T-helper 1 cell treated with Interleukin-12 subunit alpha and Interleukin-12 subunit beta and Interleukin-4 antibody, amounts not matched to agents 30 μg/mL and 1 μg/mL, for 36 hours (primary cell): ENCODE measurements around the gene CCDC188.
A peak's percentile ranks its signal among the peaks of the same experiment; 100 is the strongest.

ENCODE experiments used
- H3K27ac Mint-ChIP-seq: one replicate; pipeline ENCODE4 v1.8.0; 2021; ENCODE audit warnings: mild to moderate bottlenecking, mixed read lengths
- H3K27me3 Mint-ChIP-seq: one replicate; pipeline ENCODE4 v1.8.0; 2021; ENCODE audit warnings: low read depth, mixed read lengths
- H3K36me3 Mint-ChIP-seq: one replicate; pipeline ENCODE4 v1.8.0; 2021; ENCODE audit warnings: low read depth, mixed read lengths
- H3K4me1 Mint-ChIP-seq: one replicate; pipeline ENCODE4 v1.8.0; 2021; ENCODE audit warnings: low read depth, mixed read lengths
- H3K4me3 Mint-ChIP-seq: one replicate; pipeline ENCODE4 v1.8.0; 2021; ENCODE audit warnings: mild to moderate bottlenecking, moderate library complexity, mixed read lengths
- H3K9me3 Mint-ChIP-seq: one replicate; pipeline ENCODE4 v1.8.0; 2021; ENCODE audit warnings: mixed read lengths

The CCDC188 gene

GRCh38 chr22:20139391-20140106 lies 11.3 kb downstream of the CCDC188 start:
- Mint-ChIP-seq H3K27me3 (no peaks in the 10 kb centered on the region), H3K4me3 (no peak overlapping the region), H3K4me1 (no peaks in the 10 kb centered on the region), H3K9me3 (no peaks in the 10 kb centered on the region), H3K27ac (no peak overlapping the region), H3K36me3 (no peaks in the 10 kb centered on the region)

DNA sequence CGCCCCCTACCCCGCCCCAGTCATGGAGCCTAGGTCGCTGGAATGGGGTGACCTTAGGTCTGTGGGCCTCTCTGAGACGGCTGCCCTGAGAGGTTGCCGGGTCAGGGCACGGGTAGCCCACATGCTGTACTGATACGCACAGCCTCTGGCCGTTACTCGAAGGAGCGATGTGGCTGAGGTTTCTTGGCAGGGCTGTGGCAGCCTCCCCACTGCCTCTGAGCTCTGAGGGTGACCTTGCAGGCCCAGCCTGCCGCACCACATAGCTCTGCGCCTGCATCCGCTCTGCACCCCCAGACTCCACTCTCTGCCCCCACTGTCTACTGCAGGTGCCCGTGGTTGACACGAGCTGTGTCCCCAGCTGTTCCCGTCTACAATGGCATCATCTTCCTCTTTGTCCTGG lies 12.0 kb downstream of the CCDC188 start:
- Mint-ChIP-seq H3K4me3 (no peak overlapping the region), H3K27ac (no peak overlapping the region), H3K9me3 (no peaks in the 10 kb centered on the region), H3K36me3 (no peaks in the 10 kb centered on the region), H3K4me1 (no peaks in the 10 kb centered on the region), H3K27me3 (no peaks in the 10 kb centered on the region)

- H3K4me1 Mint-ChIP-seq = peaks cover 3% of the 10 kb centered on the region
- H3K9me3 Mint-ChIP-seq = no peaks in the 10 kb centered on the region
- H3K27me3 Mint-ChIP-seq = no peaks in the 10 kb centered on the region
- H3K4me3 Mint-ChIP-seq = no peak overlapping the region
- no peak overlapping the region for H3K27ac Mint-ChIP-seq
- no peaks in the 10 kb centered on the region for H3K36me3 Mint-ChIP-seq
These were observed 12.5 kb downstream of the CCDC188 start for GRCh38 chr22:20138417-20138738.

- H3K9me3 Mint-ChIP-seq = no peaks in the 10 kb centered on the region
- H3K36me3 Mint-ChIP-seq = no peaks in the 10 kb centered on the region
- no peak overlapping the region for H3K27ac Mint-ChIP-seq
- no peak overlapping the region for H3K4me3 Mint-ChIP-seq
- H3K4me1 Mint-ChIP-seq = peaks cover 6% of the 10 kb centered on the region
- H3K27me3 Mint-ChIP-seq = no peaks in the 10 kb centered on the region
These were observed 13.0 kb downstream of the CCDC188 start for GRCh38 chr22:20137671-20138416.

DNA sequence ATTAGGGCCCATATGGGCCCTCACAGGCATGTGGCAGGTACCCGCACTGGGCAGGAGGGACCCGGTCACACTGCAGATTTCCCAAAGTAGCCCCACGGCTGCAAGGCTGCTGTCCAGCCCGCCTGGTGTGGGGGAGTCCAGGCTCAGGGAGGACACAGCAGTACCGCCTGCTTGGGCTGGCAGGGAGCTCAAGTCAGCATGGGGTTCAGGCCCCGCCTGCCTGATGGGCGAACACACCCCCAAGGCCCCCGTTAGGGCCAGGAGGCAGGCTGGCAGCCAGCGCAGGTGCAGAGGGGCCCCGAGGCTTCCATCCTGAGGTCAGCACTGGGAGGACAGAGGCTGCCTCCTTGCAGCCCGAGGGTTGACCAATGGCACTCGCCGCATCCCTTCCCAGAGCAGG lies 13.7 kb downstream of the CCDC188 start:
- no peaks in the 10 kb centered on the region for H3K27me3 Mint-ChIP-seq
- no peak overlapping the region for H3K27ac Mint-ChIP-seq
- no peak overlapping the region for H3K4me3 Mint-ChIP-seq
- no peaks in the 10 kb centered on the region for H3K36me3 Mint-ChIP-seq
- H3K9me3 Mint-ChIP-seq = no peaks in the 10 kb centered on the region
- peaks cover 7% of the 10 kb centered on the region for H3K4me1 Mint-ChIP-seq

- no peak overlapping the region for H3K27ac Mint-ChIP-seq
- peaks cover 7% of the 10 kb centered on the region for H3K4me1 Mint-ChIP-seq
- no peaks in the 10 kb centered on the region for H3K36me3 Mint-ChIP-seq
- no peak overlapping the region for H3K4me3 Mint-ChIP-seq
- H3K27me3 Mint-ChIP-seq = no peaks in the 10 kb centered on the region
- H3K9me3 Mint-ChIP-seq = no peaks in the 10 kb centered on the region
These were observed 14.3 kb downstream of the CCDC188 start for GRCh38 chr22:20136603-20136873.

- Mint-ChIP-seq H3K4me1 (peaks cover 7% of the 10 kb centered on the region), H3K36me3 (no peaks in the 10 kb centered on the region), H3K27ac (no peak overlapping the region)
These were observed 14.9 kb downstream of the CCDC188 start for GRCh38 chr22:20135806-20136602.

DNA sequence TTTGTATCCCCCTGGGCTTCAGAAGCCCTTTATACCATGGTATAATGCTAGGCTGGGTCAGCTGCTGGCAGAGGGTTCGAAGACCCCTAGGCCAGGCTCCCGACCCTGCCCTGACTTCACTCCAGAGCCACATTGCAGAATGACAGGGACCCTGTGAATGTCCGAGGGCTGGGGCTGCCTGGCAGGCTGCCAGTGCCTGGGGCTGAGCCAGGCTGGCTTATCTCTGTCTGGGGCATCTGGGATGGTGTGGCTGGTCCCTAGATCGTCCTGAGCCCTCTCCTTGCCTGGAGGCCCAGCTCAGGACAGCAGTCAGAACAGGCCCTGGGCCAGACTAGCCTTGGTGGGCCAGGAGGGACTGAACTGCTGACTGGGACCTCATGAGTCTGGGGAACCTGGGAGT lies 15.6 kb downstream of the CCDC188 start:
- Mint-ChIP-seq H3K4me1 (peaks cover 7% of the 10 kb centered on the region), H3K4me3 (no peak overlapping the region), H3K36me3 (no peaks in the 10 kb centered on the region), H3K9me3 (no peaks in the 10 kb centered on the region), H3K27ac (no peak overlapping the region), H3K27me3 (no peaks in the 10 kb centered on the region)

More at GRCh38 chr22:20135806-20136602, 14.9 kb downstream of the CCDC188 start:
- no peak overlapping the region for H3K4me3 Mint-ChIP-seq
- H3K9me3 Mint-ChIP-seq = no peaks in the 10 kb centered on the region
- no peaks in the 10 kb centered on the region for H3K27me3 Mint-ChIP-seq

DNA sequence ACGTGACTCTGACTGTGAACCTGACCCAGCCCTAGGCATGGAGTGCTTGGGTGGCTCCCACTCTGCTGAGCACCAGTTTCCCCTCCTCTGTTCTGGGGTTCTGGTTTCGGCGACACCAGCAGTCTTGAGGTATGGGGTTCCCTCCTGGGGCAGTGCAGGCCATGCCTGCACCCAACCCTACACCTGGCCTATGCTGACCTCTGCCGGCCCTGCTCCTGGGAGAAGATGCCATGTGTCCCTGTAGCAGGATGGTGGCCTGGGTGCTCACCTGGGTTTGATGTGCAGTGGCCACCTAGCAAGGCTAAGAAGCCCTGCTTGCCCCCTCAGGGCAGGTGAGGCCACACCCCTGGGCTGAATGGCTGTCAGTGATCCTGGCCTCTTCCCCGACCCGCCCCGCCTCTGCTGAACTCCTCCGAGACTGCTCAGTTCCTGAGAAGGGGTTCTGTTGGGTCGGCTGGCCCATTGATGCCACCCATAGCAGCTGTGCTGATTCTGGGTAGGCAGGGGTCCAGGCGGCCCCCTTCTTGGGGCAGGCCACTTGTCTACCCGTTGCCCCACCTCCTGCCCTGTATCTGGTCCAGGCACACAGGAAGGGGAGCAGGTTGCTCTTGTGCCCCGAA lies 16.8 kb downstream of the CCDC188 start:
- Mint-ChIP-seq H3K4me3 (peak overlapping the region; percentile 58), H3K36me3 (no peaks in the 10 kb centered on the region), H3K4me1 (peaks cover 10% of the 10 kb centered on the region), H3K27ac (no peak overlapping the region), H3K27me3 (no peaks in the 10 kb centered on the region), H3K9me3 (no peaks in the 10 kb centered on the region)

GRCh38 chr22:20132686-20133246 lies 18.1 kb downstream of the CCDC188 start:
- Mint-ChIP-seq H3K27me3 (no peaks in the 10 kb centered on the region), H3K27ac (no peak overlapping the region), H3K9me3 (no peaks in the 10 kb centered on the region), H3K36me3 (no peaks in the 10 kb centered on the region), H3K4me1 (peaks cover 10% of the 10 kb centered on the region), H3K4me3 (peak overlapping the region; percentile 64)

DNA sequence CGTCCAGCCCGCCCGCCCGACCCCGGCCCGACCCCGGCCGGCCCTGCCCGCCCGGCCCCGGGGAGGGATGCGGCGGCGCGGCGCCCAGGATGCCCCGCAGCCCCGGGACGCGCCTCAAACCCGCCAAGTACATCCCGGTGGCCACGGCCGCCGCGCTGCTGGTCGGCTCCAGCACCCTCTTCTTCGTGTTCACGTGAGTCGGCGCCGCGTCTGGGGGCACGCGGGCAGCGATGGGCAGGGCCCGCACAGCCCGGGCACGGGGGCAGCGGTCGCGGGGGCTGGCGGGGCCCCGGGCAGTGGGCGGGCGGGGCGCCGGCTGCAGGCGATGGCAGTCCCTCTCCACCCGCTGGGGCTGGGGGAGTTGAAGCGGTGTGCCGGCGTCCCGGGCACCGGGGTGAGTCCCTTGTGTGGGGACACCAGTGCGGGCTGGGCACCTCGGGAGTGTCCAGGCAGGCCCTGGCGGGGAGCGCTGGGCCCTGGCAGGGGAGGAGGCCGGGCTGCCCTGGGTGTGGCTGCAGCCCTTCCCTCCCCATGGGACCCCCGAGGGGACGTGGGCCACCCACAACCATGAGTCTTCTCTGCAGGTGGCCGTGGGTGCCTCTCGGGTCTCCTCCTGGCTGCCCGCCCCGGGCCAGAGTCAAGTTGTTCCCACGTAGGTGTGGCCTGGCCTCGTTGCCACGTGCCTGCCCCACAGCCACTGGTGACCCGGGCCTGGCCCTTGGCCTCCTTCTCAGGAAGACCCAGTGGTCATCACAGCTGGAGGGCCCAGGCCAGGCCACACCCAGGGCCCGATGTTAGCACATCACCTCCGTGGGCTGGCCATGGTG lies 18.8 kb downstream of the CCDC188 start:
- Mint-ChIP-seq H3K4me1 (peaks cover 10% of the 10 kb centered on the region), H3K9me3 (no peaks in the 10 kb centered on the region), H3K36me3 (peaks cover 2% of the 10 kb centered on the region), H3K4me3 (peak overlapping the region; percentile 62), H3K27ac (no peak overlapping the region), H3K27me3 (no peaks in the 10 kb centered on the region)

- Mint-ChIP-seq H3K27ac (no peak within 1 kb of the TSS), H3K36me3 (peaks cover 2% of the 10 kb centered on the region), H3K27me3 (no peaks in the 10 kb centered on the region), H3K4me3 (peak within 1 kb of the TSS; percentile 66), H3K4me1 (peaks cover 10% of the 10 kb centered on the region), H3K9me3 (no peaks in the 10 kb centered on the region)
These were observed 19.3 kb downstream of the CCDC188 start, which contains the start of gene ZDHHC8 for GRCh38 chr22:20131597-20131858. Gene ZDHHC8, plus strand, starts transcription at chr22:20131804. Its CDS starts 144 bp downstream, at chr22:20131948.

DNA sequence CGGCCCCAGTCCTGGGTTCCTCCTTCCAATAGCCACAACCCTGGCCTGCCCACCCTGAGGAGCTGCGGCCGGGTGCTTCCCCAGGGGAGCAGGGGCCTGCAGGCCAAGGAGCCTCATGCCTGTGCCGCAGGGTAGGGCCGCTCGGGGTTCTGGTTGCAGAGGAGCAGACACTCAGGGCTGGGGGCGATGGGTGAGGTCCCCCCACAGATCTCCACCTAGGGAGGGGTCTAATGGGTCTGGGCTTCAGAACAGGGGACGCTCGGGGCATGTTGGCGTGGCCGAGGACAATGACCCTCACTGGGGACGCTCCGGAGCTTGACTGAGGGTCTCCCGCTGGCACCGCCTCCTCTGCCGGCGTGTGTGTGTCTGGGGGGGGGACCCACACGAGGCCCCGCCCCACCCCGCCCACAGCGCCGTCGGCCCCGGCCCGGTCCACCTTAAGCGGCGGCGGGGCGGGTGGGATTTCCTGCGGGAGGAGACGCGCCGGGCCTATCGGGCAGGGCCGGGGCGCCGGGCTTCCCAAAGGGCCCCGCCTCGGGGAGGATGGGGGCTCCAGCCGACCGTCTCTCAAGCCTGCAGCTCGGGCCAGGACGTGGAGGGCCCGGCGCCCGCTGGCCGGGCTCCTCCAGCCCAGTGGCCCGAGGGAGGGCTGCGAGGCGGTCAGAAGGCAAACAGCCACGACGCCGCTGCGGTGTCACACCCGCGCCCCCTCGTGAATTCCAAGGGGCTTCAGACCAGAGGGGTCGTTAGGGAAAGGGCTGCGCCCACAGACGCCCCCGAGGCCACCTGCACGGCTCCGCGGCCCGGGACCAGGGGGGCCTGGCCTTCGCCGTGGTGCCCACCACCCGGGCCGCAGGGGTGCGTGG lies 19.9 kb downstream of the CCDC188 start:
- H3K9me3 Mint-ChIP-seq = no peaks in the 10 kb centered on the region
- H3K4me1 Mint-ChIP-seq = peaks cover 10% of the 10 kb centered on the region

More for the DNA sequence above, 19.9 kb downstream of the CCDC188 start:
- Mint-ChIP-seq H3K27me3 (no peaks in the 10 kb centered on the region), H3K27ac (no peak overlapping the region), H3K36me3 (peaks cover 3% of the 10 kb centered on the region), H3K4me3 (peak overlapping the region; percentile 66)
